Liver (tissue), 9 donors: ENCODE data around the gene GTF2IRD2. TPM values are rescaled to one million over a fixed set of nuclear protein-coding genes. Genes with fewer than 3 reads are reported as not detected.
"Not testable (repeated sequence)": the region's sequence is repeated elsewhere in the genome, so short reads cannot be mapped to it uniquely, and the experiment has no call there.

Source experiments
- DNase-seq: peaks from one replicate; pipeline ENCODE4 v3.0.0-alpha.2; 2017; ENCODE audit warnings: low spot score
- H3K27ac ChIP-seq, 2 donors: one replicate each; pipeline ENCODE4 v1.7.0; 2013; ENCODE audit warnings: inconsistent platforms in 2 of 2, low read length in 2 of 2, control low read depth in 1 of 2, low read depth in 1 of 2, mild to moderate bottlenecking in 1 of 2
- H3K27me3 ChIP-seq, 4 donors: one replicate each; pipeline versions ENCODE4 v1.6.1 to v1.7.0; 2013; ENCODE audit warnings: low read length in 3 of 4, inconsistent platforms in 1 of 4, mild to moderate bottlenecking in 1 of 4, moderate library complexity in 1 of 4; ENCODE audit not compliant: control insufficient read depth in 4 of 4, insufficient read depth in 4 of 4
- H3K36me3 ChIP-seq, 4 donors: one replicate each; pipeline versions ENCODE4 v1.6.1 to v1.7.0; 2013; ENCODE audit warnings: low read length in 3 of 4, mild to moderate bottlenecking in 3 of 4, low read depth in 1 of 4, moderate library complexity in 1 of 4; ENCODE audit not compliant: control insufficient read depth in 4 of 4, insufficient read depth in 3 of 4
- H3K4me1 ChIP-seq, 4 donors: one replicate each; pipeline versions ENCODE4 v1.6.1 to v1.7.0; 2013; ENCODE audit warnings: low read length in 3 of 4, mild to moderate bottlenecking in 3 of 4, moderate library complexity in 1 of 4; ENCODE audit not compliant: control insufficient read depth in 4 of 4, insufficient read depth in 4 of 4
- H3K4me3 ChIP-seq, 3 donors: one replicate each; pipeline versions ENCODE4 v1.6.1 to v1.7.0; 2013; ENCODE audit warnings: low read length in 3 of 3, control low read depth in 1 of 3, low read depth in 1 of 3, mild to moderate bottlenecking in 1 of 3
- H3K9ac ChIP-seq, 2 donors: one replicate each; pipeline ENCODE4 v1.7.0; 2013; ENCODE audit warnings: low read length in 2 of 2, mild to moderate bottlenecking in 2 of 2, moderate library complexity in 2 of 2, control low read depth in 1 of 2, low read depth in 1 of 2
- H3K9me3 ChIP-seq, 4 donors: one replicate each; pipeline versions ENCODE4 v1.6.1 to v1.7.0; 2013; ENCODE audit warnings: low read length in 3 of 4; ENCODE audit not compliant: control insufficient read depth in 4 of 4
- RAD21 ChIP-seq, 2 donors: IDR thresholded peaks; 2 replicates each; pipeline ENCODE4 v1.6.1; 2016; ENCODE audit warnings: antibody characterized with exemption in 2 of 2, mild to moderate bottlenecking in 2 of 2
- WGBS: extraction: QIAGEN DNeasy Blood & Tissue Kit; methylation state at CpG from one replicate; pipeline ENCODE4 v1.1.7; 2013; 5-methylcytosine and 5-hydroxymethylcytosine counted together
- polyA plus RNA-seq, 2 donors: library from polyadenylated mRNA; stranded (reverse) in 1 of 2; unstranded in 1 of 2; fragments of 200-250 nt in 1 of 2; fragments of >200 nt in 1 of 2; fragmentation: Nextera tagmentation in 1 of 2; extraction: Ambion mirVana in 1 of 2; gene quantifications; one replicate each; pipeline versions ENCODE4 v1.2.1 to v1.2.3, GENCODE V29; 2013 to 2015
- total RNA-seq, 2 donors: library from RNA; depleted of rRNA; stranded (reverse); fragments of >200 nt; gene quantifications; one replicate each; pipeline ENCODE4 v1.2.3, GENCODE V29; 2014
- donor health status: healthy.
- donor health status: healthy.
- donor health status: healthy.
- donor health status: healthy.
- donor health status: healthy.

GTF2IRD2 gene
- total and polyA plus RNA-seq, 4 donors: 2.3 to 22.8 (median 7.1) TPM

- not testable (repeated sequence) for H3K36me3 ChIP-seq, H3K4me1 ChIP-seq, H3K4me3 ChIP-seq, H3K9ac ChIP-seq, H3K27me3 ChIP-seq, DNase-seq, H3K9me3 ChIP-seq, H3K27ac ChIP-seq
- WGBS: 76% methylated on average over 8 of the region's 10 CpGs
Measured at GRCh38 chr7:74874104-74874747, 22.8 kb upstream of the GTF2IRD2 start.

- not testable (repeated sequence) for H3K27me3 ChIP-seq, H3K4me1 ChIP-seq, H3K4me3 ChIP-seq, H3K9me3 ChIP-seq, DNase-seq, H3K9ac ChIP-seq, H3K36me3 ChIP-seq, H3K27ac ChIP-seq
- WGBS: 96% methylated on average over 9 of the region's 9 CpGs
Measured at GRCh38 chr7:74872542-74872941, 21.1 kb upstream of the GTF2IRD2 start.

- H3K9me3 ChIP-seq, H3K27ac ChIP-seq, H3K27me3 ChIP-seq, H3K9ac ChIP-seq, DNase-seq, H3K36me3 ChIP-seq, H3K4me3 ChIP-seq, H3K4me1 ChIP-seq: not testable (repeated sequence)
- TF ChIP-seq RAD21 (IDR thresholded peaks at IDR 0.05): peak in 1 of 2 donors; percentile 29
- 37% methylated on average over 8 of the region's 8 CpGs for WGBS
Measured at GRCh38 chr7:74865777-74866176, 14.4 kb upstream of the GTF2IRD2 start.

GRCh38 chr7:74849853-74850252 is 1.6 kb downstream of the GTF2IRD2 start:
- WGBS: no CpG with 5 or more reads among the region's 12 CpGs
- H3K4me3 ChIP-seq, H3K9me3 ChIP-seq, H3K27ac ChIP-seq, H3K27me3 ChIP-seq, H3K9ac ChIP-seq, DNase-seq, H3K36me3 ChIP-seq, H3K4me1 ChIP-seq: not testable (repeated sequence)

- not testable (repeated sequence) for H3K4me3 ChIP-seq, H3K9ac ChIP-seq, H3K9me3 ChIP-seq, H3K4me1 ChIP-seq, H3K27ac ChIP-seq, H3K36me3 ChIP-seq, DNase-seq, H3K27me3 ChIP-seq
- 100% methylated on average over 1 of the region's 4 CpGs for WGBS
Measured at GRCh38 chr7:74830411-74830810, 21.0 kb downstream of the GTF2IRD2 start.

GRCh38 chr7:74829959-74830358 is 21.4 kb downstream of the GTF2IRD2 start:
- H3K27me3 ChIP-seq: not testable (repeated sequence)
- 89% methylated on average over 1 of the region's 4 CpGs for WGBS

GRCh38 chr7:74821259-74821658 is 30.1 kb downstream of the GTF2IRD2 start:
- no CpG with 5 or more reads among the region's 5 CpGs for WGBS
- H3K27me3 ChIP-seq, DNase-seq: not testable (repeated sequence)

More at GRCh38 chr7:74829959-74830358, 21.4 kb downstream of the GTF2IRD2 start:
- H3K27ac ChIP-seq, H3K4me1 ChIP-seq, H3K9me3 ChIP-seq, H3K9ac ChIP-seq, H3K4me3 ChIP-seq, H3K36me3 ChIP-seq, DNase-seq: not testable (repeated sequence)

GRCh38 chr7:74820146-74820805 is 31.1 kb downstream of the GTF2IRD2 start:
- not testable (repeated sequence) for DNase-seq, H3K9me3 ChIP-seq, H3K27me3 ChIP-seq, H3K36me3 ChIP-seq, H3K27ac ChIP-seq, H3K4me3 ChIP-seq, H3K9ac ChIP-seq, H3K4me1 ChIP-seq
- no CpG with 5 or more reads among the region's 23 CpGs for WGBS

More at GRCh38 chr7:74821259-74821658, 30.1 kb downstream of the GTF2IRD2 start:
- H3K4me3 ChIP-seq, H3K27ac ChIP-seq, H3K36me3 ChIP-seq, H3K4me1 ChIP-seq, H3K9ac ChIP-seq, H3K9me3 ChIP-seq: not testable (repeated sequence)
